ENCODE results near the gene ENOX1.

Gene ENOX1

GRCh38 chr13:43286751-43287150 is 500.0 kb downstream of the ENOX1 start:
- no peaks in the 10 kb centered on the region for H3K9me3 ChIP-seq (ENCODE audit: control insufficient read depth, insufficient read depth, low read depth, low read length)
- ChIA-PET POLR2A (no interaction called here), CTCF (no interaction called here)
- no peak overlapping the region for H3K27ac ChIP-seq (ENCODE audit: extremely low read depth, low read depth, low read length)
- H3K4me3 ChIP-seq (ENCODE audit: low read depth, low read length) = no peak overlapping the region
- TF ChIP-seq KLF17 (tag by site-specific recombination; IDR thresholded peaks at IDR 0.05) (no peak), ZNF391 (tag by site-specific recombination; IDR thresholded peaks at IDR 0.05; ENCODE audit: borderline replicate concordance, low read depth) (no peak), KLF8 (tag by site-specific recombination; IDR thresholded peaks at IDR 0.05) (no peak)
- no peaks in the 10 kb centered on the region for H3K36me3 ChIP-seq (ENCODE audit: control insufficient read depth in 2 of 2, insufficient read depth in 1 of 2, low read length in 2 of 2)
- H3K4me1 ChIP-seq (ENCODE audit: control insufficient read depth, insufficient read depth, low read length) = peaks cover 3% of the 10 kb centered on the region; the same call in 1 of the 2 replicates

GRCh38 chr13:43285933-43286597 is 500.7 kb downstream of the ENOX1 start:
- no peak for TF ChIP-seq ZNF140 (tag by site-specific recombination; IDR thresholded peaks at IDR 0.05)
- no peak for TF ChIP-seq ZNF830 (tag by site-specific recombination; IDR thresholded peaks at IDR 0.05; ENCODE audit: low read depth)
- TF ChIP-seq ZNF549 (tag by site-specific recombination; IDR thresholded peaks at IDR 0.05) = no peak
- TF ChIP-seq ZNF529 (tag by site-specific recombination; IDR thresholded peaks at IDR 0.05; ENCODE audit: insufficient replicate concordance) = no peak
- no peak for TF ChIP-seq ZBTB8A (tag by site-specific recombination; IDR thresholded peaks at IDR 0.05)
- no peak for TF ChIP-seq PATZ1 (tag by site-specific recombination; IDR thresholded peaks at IDR 0.05)
- TF ChIP-seq ZBTB6 (tag by site-specific recombination; IDR thresholded peaks at IDR 0.05) = no peak
- TF ChIP-seq PRDM6 (tag by site-specific recombination; IDR thresholded peaks at IDR 0.05) = no peak
- TF ChIP-seq ZNF423 (tag by site-specific recombination; IDR thresholded peaks at IDR 0.05) = no peak
- no peak for TF ChIP-seq ZFHX2 (tag by site-specific recombination; conservative IDR thresholded peaks at IDR 0.05)
- TF ChIP-seq ZNF24 (tag by site-specific recombination; IDR thresholded peaks at IDR 0.05) = no peak
- H3K4me3 ChIP-seq (ENCODE audit: low read depth, low read length) = no peak overlapping the region
- ChIA-PET CTCF (no interaction called here), POLR2A (no interaction called here)
- H3K9me3 ChIP-seq (ENCODE audit: control insufficient read depth, insufficient read depth, low read depth, low read length) = no peaks in the 10 kb centered on the region
- no peaks in the 10 kb centered on the region for H3K36me3 ChIP-seq (ENCODE audit: control insufficient read depth in 2 of 2, insufficient read depth in 1 of 2, low read length in 2 of 2)
- peaks cover 3% of the 10 kb centered on the region; the same call in 1 of the 2 replicates for H3K4me1 ChIP-seq (ENCODE audit: control insufficient read depth, insufficient read depth, low read length)
- H3K27ac ChIP-seq (ENCODE audit: extremely low read depth, low read depth, low read length) = no peak overlapping the region

- Histone ChIP-seq H3K4me1 (ENCODE audit: control insufficient read depth, insufficient read depth, low read length) (peaks cover 3% of the 10 kb centered on the region; the same call in 1 of the 2 replicates), H3K4me3 (ENCODE audit: low read depth, low read length) (no peak overlapping the region), H3K27ac (ENCODE audit: extremely low read depth, low read depth, low read length) (no peak overlapping the region), H3K36me3 (ENCODE audit: control insufficient read depth in 2 of 2, insufficient read depth in 1 of 2, low read length in 2 of 2) (no peaks in the 10 kb centered on the region), H3K9me3 (ENCODE audit: control insufficient read depth, insufficient read depth, low read depth, low read length) (no peaks in the 10 kb centered on the region)
- ChIA-PET POLR2A (no interaction called here), CTCF (no interaction called here)
- TF ChIP-seq KLF8 (tag by site-specific recombination; IDR thresholded peaks at IDR 0.05) = no peak
- no peak for TF ChIP-seq IKZF3 (tag by site-specific recombination; IDR thresholded peaks at IDR 0.05)
- no peak for TF ChIP-seq KLF1 (tag by site-specific recombination; IDR thresholded peaks at IDR 0.05)
- no peak for TF ChIP-seq ZBTB7A (tag by site-specific recombination; IDR thresholded peaks at IDR 0.05; ENCODE audit: low read depth)
- TF ChIP-seq SP3 (tag by site-specific recombination; IDR thresholded peaks at IDR 0.05) = no peak
- no peak for TF ChIP-seq ZNF302 (tag by site-specific recombination; IDR thresholded peaks at IDR 0.05; ENCODE audit: low read depth)
- TF ChIP-seq, protein P1, sequence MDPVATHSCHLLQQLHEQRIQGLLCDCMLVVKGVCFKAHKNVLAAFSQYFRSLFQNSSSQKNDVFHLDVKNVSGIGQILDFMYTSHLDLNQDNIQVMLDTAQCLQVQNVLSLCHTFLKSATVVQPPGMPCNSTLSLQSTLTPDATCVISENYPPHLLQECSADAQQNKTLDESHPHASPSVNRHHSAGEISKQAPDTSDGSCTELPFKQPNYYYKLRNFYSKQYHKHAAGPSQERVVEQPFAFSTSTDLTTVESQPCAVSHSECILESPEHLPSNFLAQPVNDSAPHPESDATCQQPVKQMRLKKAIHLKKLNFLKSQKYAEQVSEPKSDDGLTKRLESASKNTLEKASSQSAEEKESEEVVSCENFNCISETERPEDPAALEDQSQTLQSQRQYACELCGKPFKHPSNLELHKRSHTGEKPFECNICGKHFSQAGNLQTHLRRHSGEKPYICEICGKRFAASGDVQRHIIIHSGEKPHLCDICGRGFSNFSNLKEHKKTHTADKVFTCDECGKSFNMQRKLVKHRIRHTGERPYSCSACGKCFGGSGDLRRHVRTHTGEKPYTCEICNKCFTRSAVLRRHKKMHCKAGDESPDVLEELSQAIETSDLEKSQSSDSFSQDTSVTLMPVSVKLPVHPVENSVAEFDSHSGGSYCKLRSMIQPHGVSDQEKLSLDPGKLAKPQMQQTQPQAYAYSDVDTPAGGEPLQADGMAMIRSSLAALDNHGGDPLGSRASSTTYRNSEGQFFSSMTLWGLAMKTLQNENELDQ (tag by site-specific recombination; IDR thresholded peaks at IDR 0.05; ENCODE audit: low read depth) = no peak
- no peak for TF ChIP-seq ZNF354C (tag by site-specific recombination; IDR thresholded peaks at IDR 0.05; ENCODE audit: borderline replicate concordance, low read depth)
- TF ChIP-seq ZNF211 (tag by site-specific recombination; IDR thresholded peaks at IDR 0.05; ENCODE audit: low read depth) = no peak
Observed at GRCh38 chr13:43284162-43284561, 502.6 kb downstream of the ENOX1 start.

Measured in HEK293 (cell line).